ENCODE results near the gene GALNT13.

Gene GALNT13

GRCh38 chr2:153871231-153872221 lies at the start of gene GALNT13:
TSS of gene GALNT13 (plus strand) at chr2:153871922.
- Histone ChIP-seq H3K4me3 (IDR thresholded peaks at IDR 0.05; ENCODE audit: insufficient read depth, low read depth, low read length) (no peak within 1 kb of the TSS), H3K27ac (no peak within 1 kb of the TSS), H2AFZ (ENCODE audit: low read depth) (no peak within 1 kb of the TSS), H3K36me3 (ENCODE audit: insufficient read depth) (no peaks in the 10 kb centered on the region; the same call in 1 of the 2 replicates), H3K4me2 (no peak within 1 kb of the TSS), H3K4me1 (ENCODE audit: low read depth, poor library complexity, severe bottlenecking) (no peaks in the 10 kb centered on the region), H3K9ac (no peak within 1 kb of the TSS), H3K27me3 (ENCODE audit: insufficient read depth, low read depth) (no peaks in the 10 kb centered on the region), H3K79me2 (ENCODE audit: insufficient read depth, low read depth) (no peaks in the 10 kb centered on the region), H4K20me1 (ENCODE audit: insufficient read depth) (no peaks in the 10 kb centered on the region)
- no peak for TF ChIP-seq CTCF (conservative IDR thresholded peaks at IDR 0.05; ENCODE audit: low read depth, low read length)

GRCh38 chr2:153823880-153824279 lies 47.8 kb upstream of the GALNT13 start:
- Histone ChIP-seq H3K4me3 (IDR thresholded peaks at IDR 0.05; ENCODE audit: insufficient read depth, low read depth, low read length) (no peak overlapping the region), H3K4me2 (no peak overlapping the region), H3K36me3 (ENCODE audit: insufficient read depth) (no peaks in the 10 kb centered on the region), H3K4me1 (ENCODE audit: low read depth, poor library complexity, severe bottlenecking) (no peaks in the 10 kb centered on the region), H2AFZ (ENCODE audit: low read depth) (no peak overlapping the region), H3K9ac (no peak overlapping the region), H3K27ac (no peak overlapping the region), H4K20me1 (ENCODE audit: insufficient read depth) (0 out of 2 replicates have a peak, but pooled peaks cover 5% of the 10 kb centered on the region), H3K79me2 (ENCODE audit: insufficient read depth, low read depth) (no peaks in the 10 kb centered on the region), H3K27me3 (ENCODE audit: insufficient read depth, low read depth) (no peaks in the 10 kb centered on the region)
- TF ChIP-seq CTCF (conservative IDR thresholded peaks at IDR 0.05; ENCODE audit: low read depth, low read length) = no peak

GRCh38 chr2:153828335-153828734 lies 43.4 kb upstream of the GALNT13 start:
- no peak overlapping the region for H2AFZ ChIP-seq (ENCODE audit: low read depth)
- H3K27me3 ChIP-seq (ENCODE audit: insufficient read depth, low read depth) = no peaks in the 10 kb centered on the region
- no peak overlapping the region for H3K4me2 ChIP-seq
- no peak overlapping the region for H3K27ac ChIP-seq
- H4K20me1 ChIP-seq (ENCODE audit: insufficient read depth) = no peaks in the 10 kb centered on the region
- H3K4me1 ChIP-seq (ENCODE audit: low read depth, poor library complexity, severe bottlenecking) = no peaks in the 10 kb centered on the region
- no peaks in the 10 kb centered on the region for H3K79me2 ChIP-seq (ENCODE audit: insufficient read depth, low read depth)
- no peaks in the 10 kb centered on the region for H3K36me3 ChIP-seq (ENCODE audit: insufficient read depth)
- no peak overlapping the region for H3K4me3 ChIP-seq (IDR thresholded peaks at IDR 0.05; ENCODE audit: insufficient read depth, low read depth, low read length)
- no peak overlapping the region for H3K9ac ChIP-seq
- no peak for TF ChIP-seq CTCF (conservative IDR thresholded peaks at IDR 0.05; ENCODE audit: low read depth, low read length)

GRCh38 chr2:153834662-153835061 lies 37.1 kb upstream of the GALNT13 start:
- no peaks in the 10 kb centered on the region for H3K79me2 ChIP-seq (ENCODE audit: insufficient read depth, low read depth)
- H3K9ac ChIP-seq = no peak overlapping the region
- H4K20me1 ChIP-seq (ENCODE audit: insufficient read depth) = no peaks in the 10 kb centered on the region
- no peaks in the 10 kb centered on the region for H3K4me1 ChIP-seq (ENCODE audit: low read depth, poor library complexity, severe bottlenecking)
- H3K4me3 ChIP-seq (IDR thresholded peaks at IDR 0.05; ENCODE audit: insufficient read depth, low read depth, low read length) = no peak overlapping the region
- H3K27ac ChIP-seq = no peak overlapping the region
- no peaks in the 10 kb centered on the region for H3K27me3 ChIP-seq (ENCODE audit: insufficient read depth, low read depth)
- H2AFZ ChIP-seq (ENCODE audit: low read depth) = no peak overlapping the region
- H3K4me2 ChIP-seq = no peak overlapping the region
- TF ChIP-seq CTCF (conservative IDR thresholded peaks at IDR 0.05; ENCODE audit: low read depth, low read length) = no peak
- H3K36me3 ChIP-seq (ENCODE audit: insufficient read depth) = no peaks in the 10 kb centered on the region
